HepG2 (cell line): ENCODE measurements around the gene SLC17A9. TPM values are rescaled to one million over a fixed set of nuclear protein-coding genes. Genes with fewer than 3 reads are reported as not detected.
A peak's percentile ranks its signal among the peaks of the same experiment; 100 is the strongest.

Source experiments
- GABPA ChIP-seq, 2 experiments: IDR thresholded peaks; 2 replicates each; pipeline ENCODE4 v1.6.1; 2011 to 2016; ENCODE audit warnings: low read depth in 2 of 2, low read length in 1 of 2, missing biosample characterization in 1 of 2, missing genetic modification characterization in 1 of 2
- HNRNPLL ChIP-seq: fragments of 200-400 bp; formaldehyde crosslinking; IDR thresholded peaks from 2 replicates; pipeline ENCODE4 v1.6.1; 2017; ENCODE audit warnings: mild to moderate bottlenecking, low read depth, low read length; ENCODE audit not compliant: poor library complexity, severe bottlenecking
- HOXA5 ChIP-seq: sonication (generic); formaldehyde crosslinking; IDR thresholded peaks from 2 replicates; pipeline ENCODE4 v1.4.0; 2020; ENCODE audit warnings: missing genetic modification reagents
- LCORL ChIP-seq, 2 experiments: fragments of 450-650 bp in 1 of 2; sonication (generic) in 1 of 2; formaldehyde crosslinking in 1 of 2; IDR thresholded peaks; 2 replicates each; pipeline versions ENCODE4 v1.5.0 to v1.6.1; 2017 to 2020; ENCODE audit warnings: antibody characterized with exemption in 1 of 2, missing genetic modification reagents in 1 of 2
- MXI1 ChIP-seq: IDR thresholded peaks from 3 replicates; pipeline ENCODE4 v1.6.1; 2012; ENCODE audit warnings: low read depth, low read length, inconsistent platforms, borderline replicate concordance
- MYC ChIP-seq: sonication (generic); formaldehyde crosslinking; IDR thresholded peaks from 2 replicates; pipeline ENCODE4 v1.9.0; 2021; ENCODE audit warnings: missing genetic modification reagents, borderline replicate concordance
- NFE2L1 ChIP-seq: sonication (generic); formaldehyde crosslinking; IDR thresholded peaks from 2 replicates; pipeline ENCODE4 v1.4.0; 2020; ENCODE audit warnings: missing genetic modification reagents, mild to moderate bottlenecking, borderline replicate concordance
- SMARCE1 ChIP-seq: fragments of 450-650 bp; IDR thresholded peaks from 2 replicates; pipeline ENCODE4 v1.6.1; 2017; ENCODE audit warnings: borderline replicate concordance
- SNAPC2 ChIP-seq: sonication (generic); formaldehyde crosslinking; IDR thresholded peaks from 2 replicates; pipeline ENCODE4 v1.8.1; 2022; ENCODE audit warnings: mild to moderate bottlenecking, missing genetic modification reagents
- TIGD3 ChIP-seq: sonication (generic); formaldehyde crosslinking; IDR thresholded peaks from 2 replicates; pipeline ENCODE4 v1.5.1; 2020; ENCODE audit warnings: mild to moderate bottlenecking, missing genetic modification reagents, borderline replicate concordance
- ZBTB25 ChIP-seq: IDR thresholded peaks from 2 replicates; pipeline ENCODE4 v1.6.1; 2018; ENCODE audit warnings: missing genetic modification reagents
- ZBTB37 ChIP-seq: sonication (generic); formaldehyde crosslinking; IDR thresholded peaks from 2 replicates; pipeline ENCODE4 v1.4.0; 2020; ENCODE audit warnings: mild to moderate bottlenecking, missing genetic modification reagents
- ZBTB7B ChIP-seq: sonication (generic); formaldehyde crosslinking; IDR thresholded peaks from 2 replicates; pipeline ENCODE4 v1.4.0; 2020; ENCODE audit warnings: missing genetic modification reagents
- ZFYVE20 ChIP-seq: sonication (generic); formaldehyde crosslinking; IDR thresholded peaks from 2 replicates; pipeline ENCODE4 v1.8.0; 2023; ENCODE audit warnings: low read depth, mild to moderate bottlenecking, moderate library complexity, missing genetic modification reagents, borderline replicate concordance
- ZNF232 ChIP-seq: sonication (generic); formaldehyde crosslinking; IDR thresholded peaks from 2 replicates; pipeline ENCODE4 v1.4.0; 2020; ENCODE audit warnings: missing genetic modification reagents, borderline replicate concordance
- ZNF354B ChIP-seq: sonication (generic); formaldehyde crosslinking; IDR thresholded peaks from 2 replicates; pipeline ENCODE4 v1.8.0; 2022; ENCODE audit warnings: mild to moderate bottlenecking, missing genetic modification reagents
- ZNF503 ChIP-seq: sonication (generic); formaldehyde crosslinking; IDR thresholded peaks from 2 replicates; pipeline ENCODE4 v1.4.0; 2020; ENCODE audit warnings: missing genetic modification reagents
- ZNF569 ChIP-seq: sonication (generic); formaldehyde crosslinking; IDR thresholded peaks from 2 replicates; pipeline ENCODE4 v1.5.0; 2020; ENCODE audit warnings: mild to moderate bottlenecking, missing genetic modification reagents, moderate library complexity, borderline replicate concordance
- ZNF577 ChIP-seq: sonication (generic); formaldehyde crosslinking; IDR thresholded peaks from 2 replicates; pipeline ENCODE4 v1.4.0; 2020; ENCODE audit warnings: mild to moderate bottlenecking, low read depth, missing genetic modification reagents, borderline replicate concordance
- ZNF740 ChIP-seq: sonication (generic); formaldehyde crosslinking; IDR thresholded peaks from 2 replicates; pipeline ENCODE4 v1.4.0; 2020; ENCODE audit warnings: missing genetic modification reagents
- ZNF772 ChIP-seq: sonication (generic); formaldehyde crosslinking; IDR thresholded peaks from 2 replicates; pipeline ENCODE4 v1.5.0; 2020; ENCODE audit warnings: mild to moderate bottlenecking, missing genetic modification reagents
- polyA plus RNA-seq, 8 experiments: library from polyadenylated mRNA; depleted of rRNA in 3 of 8; stranded (reverse) in 7 of 8; unstranded in 1 of 8; fragments of >200 nt; fragmentation: Illumina TruSeq in 4 of 8; extraction: Trizol in 4 of 8; gene quantifications; 2 replicates each; pipeline versions ENCODE4 v1.2.1 to v1.2.3, GENCODE V29; 2011 to 2016; ENCODE audit warnings: low read depth in 4 of 8, missing spikeins in 1 of 8, mixed read lengths in 1 of 8; ENCODE audit not compliant: insufficient read depth in 1 of 8
- total RNA-seq, 5 experiments: library from RNA; depleted of rRNA; stranded (reverse); fragments of >200 nt; fragmentation: Illumina TruSeq; extraction: Trizol; gene quantifications; 2 replicates each; pipeline ENCODE4 v1.2.3, GENCODE V29; 2016; ENCODE audit warnings: low read depth in 1 of 5

The SLC17A9 gene
- total and polyA plus RNA-seq, 2 of the 13 experiments (the other 11 are each of a cell fraction or from before 2014, with no cell fraction given), result 110 to 191 TPM

- TF ChIP-seq ZBTB37 (CRISPR knock-in tag) (peak; percentile 90), MXI1 (peak; percentile 92; the same call in 2 of the 3 replicates), ZNF232 (CRISPR knock-in tag) (peak; percentile 99), ZNF740 (CRISPR knock-in tag) (peak; percentile 75), ZBTB25 (CRISPR knock-in tag) (peak; percentile 94), GABPA (IDR thresholded peaks at IDR 0.05; ENCODE audit: low read depth, low read length) (no peak), GABPA (CRISPR knock-in tag; IDR thresholded peaks at IDR 0.05; ENCODE audit: low read depth) (peak; percentile 79), HOXA5 (CRISPR knock-in tag) (peak; percentile 99), NFE2L1 (CRISPR knock-in tag) (no peak), ZBTB7B (CRISPR knock-in tag) (peak; percentile 93), ZNF503 (no peak; the same call in 1 of the 2 replicates), ZNF569 (CRISPR knock-in tag) (peak; percentile 64; the same call in 1 of the 2 replicates), SMARCE1 (no peak), ZNF577 (CRISPR knock-in tag) (no peak), ZNF354B (CRISPR knock-in tag) (0 out of 2 replicates have a peak, but pooled peaks have one; percentile 44), MYC (CRISPR knock-in tag) (peak; percentile 92), ZFYVE20 (CRISPR knock-in tag) (peak; percentile 80; the same call in 1 of the 2 replicates), ZNF772 (peak; percentile 94), TIGD3 (peak; percentile 95), LCORL (IDR thresholded peaks at IDR 0.05) (no peak), LCORL (CRISPR knock-in tag; IDR thresholded peaks at IDR 0.05) (peak; percentile 98), HNRNPLL (peak; percentile 74), SNAPC2 (peak; percentile 98)
These were observed 1.6 kb downstream of the SLC17A9 start (continued) for GRCh38 chr20:62953839-62954703.
